ENCODE results near the gene ACBD6.

Gene ACBD6

DNA sequence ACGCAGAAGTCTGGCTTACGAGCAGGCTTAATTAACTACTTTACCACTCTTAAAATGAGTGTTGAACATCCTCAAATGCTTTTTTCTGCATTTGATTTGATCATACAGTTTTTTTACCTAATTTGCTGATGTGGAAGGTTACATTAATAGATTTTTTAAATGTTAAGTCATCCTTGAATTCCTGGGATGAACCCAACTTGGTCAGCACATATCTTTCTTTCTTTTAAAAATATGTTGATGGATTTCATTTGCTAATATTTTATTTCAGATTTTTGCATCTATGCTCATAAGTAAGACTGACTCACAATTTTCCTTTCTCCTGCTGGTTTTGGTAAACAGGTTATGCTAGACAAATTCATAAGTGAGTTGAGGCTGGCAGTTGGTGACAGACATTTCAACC is 189.5 kb downstream of the ACBD6 start:
- TF ChIP-seq, protein P1, sequence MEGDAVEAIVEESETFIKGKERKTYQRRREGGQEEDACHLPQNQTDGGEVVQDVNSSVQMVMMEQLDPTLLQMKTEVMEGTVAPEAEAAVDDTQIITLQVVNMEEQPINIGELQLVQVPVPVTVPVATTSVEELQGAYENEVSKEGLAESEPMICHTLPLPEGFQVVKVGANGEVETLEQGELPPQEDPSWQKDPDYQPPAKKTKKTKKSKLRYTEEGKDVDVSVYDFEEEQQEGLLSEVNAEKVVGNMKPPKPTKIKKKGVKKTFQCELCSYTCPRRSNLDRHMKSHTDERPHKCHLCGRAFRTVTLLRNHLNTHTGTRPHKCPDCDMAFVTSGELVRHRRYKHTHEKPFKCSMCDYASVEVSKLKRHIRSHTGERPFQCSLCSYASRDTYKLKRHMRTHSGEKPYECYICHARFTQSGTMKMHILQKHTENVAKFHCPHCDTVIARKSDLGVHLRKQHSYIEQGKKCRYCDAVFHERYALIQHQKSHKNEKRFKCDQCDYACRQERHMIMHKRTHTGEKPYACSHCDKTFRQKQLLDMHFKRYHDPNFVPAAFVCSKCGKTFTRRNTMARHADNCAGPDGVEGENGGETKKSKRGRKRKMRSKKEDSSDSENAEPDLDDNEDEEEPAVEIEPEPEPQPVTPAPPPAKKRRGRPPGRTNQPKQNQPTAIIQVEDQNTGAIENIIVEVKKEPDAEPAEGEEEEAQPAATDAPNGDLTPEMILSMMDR (IDR thresholded peaks at IDR 0.05), result no peak
- no peak for TF ChIP-seq ZFX (IDR thresholded peaks at IDR 0.05; ENCODE audit: borderline replicate concordance)

DNA sequence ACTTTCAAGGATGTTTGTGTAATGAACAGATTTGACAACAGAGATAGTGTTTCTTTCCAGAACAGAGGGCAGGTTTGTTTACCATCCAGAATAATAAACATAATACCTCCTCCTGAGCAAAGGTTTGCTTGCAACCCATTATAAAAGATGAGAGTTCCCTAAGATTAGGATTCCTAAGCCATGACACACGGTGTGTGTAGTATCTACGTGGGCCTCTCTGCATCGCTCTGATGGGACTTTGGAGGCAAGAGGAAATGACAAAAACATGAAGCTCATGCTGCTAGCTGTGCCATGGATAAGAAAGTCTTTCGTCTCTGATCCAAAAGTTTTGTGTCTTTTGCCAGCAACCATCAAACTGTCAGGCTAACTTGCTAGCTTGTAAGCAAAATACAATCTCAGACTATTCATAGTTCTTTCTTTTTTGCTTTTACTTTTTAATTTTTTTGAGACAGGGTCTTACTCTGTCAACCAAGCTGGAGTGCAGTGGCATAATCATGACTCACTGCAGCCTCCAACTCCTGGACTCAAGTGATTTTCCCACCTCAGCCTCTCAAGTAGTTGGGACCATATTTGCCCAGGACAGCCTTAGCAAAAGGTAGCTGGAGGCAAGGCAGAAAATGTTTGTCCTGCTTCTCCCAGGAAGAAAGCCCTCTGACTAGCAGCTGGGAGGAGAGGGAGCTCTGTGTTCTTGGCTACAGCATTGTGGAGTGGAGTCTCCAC is 191.2 kb downstream of the ACBD6 start:
- no peak for TF ChIP-seq ZFX (IDR thresholded peaks at IDR 0.05; ENCODE audit: borderline replicate concordance)
- H3K27ac ChIP-seq, result peak overlapping the region; percentile 47

More for the DNA sequence above, 189.5 kb downstream of the ACBD6 start:
- no peak overlapping the region for H3K27ac ChIP-seq

DNA sequence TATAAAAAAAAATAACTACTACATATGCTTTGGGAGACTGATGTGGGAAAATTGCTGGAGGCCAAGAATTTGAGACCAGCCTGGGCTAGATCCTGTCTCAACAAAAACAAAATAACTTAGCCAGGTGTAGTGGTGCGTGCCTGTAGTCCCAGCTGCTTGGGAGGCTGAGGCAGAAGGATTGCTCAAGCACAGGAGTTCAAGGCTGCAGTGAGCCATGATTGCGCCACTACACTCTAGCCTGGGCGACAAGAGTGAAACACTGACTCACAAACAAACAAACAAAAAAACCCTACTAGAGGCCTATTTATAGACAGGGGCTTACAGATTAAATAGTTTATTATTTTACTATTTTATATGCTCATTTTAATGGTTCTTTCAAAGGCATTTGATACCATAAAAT is 192.3 kb downstream of the ACBD6 start:
- no peak overlapping the region for H3K27ac ChIP-seq

DNA sequence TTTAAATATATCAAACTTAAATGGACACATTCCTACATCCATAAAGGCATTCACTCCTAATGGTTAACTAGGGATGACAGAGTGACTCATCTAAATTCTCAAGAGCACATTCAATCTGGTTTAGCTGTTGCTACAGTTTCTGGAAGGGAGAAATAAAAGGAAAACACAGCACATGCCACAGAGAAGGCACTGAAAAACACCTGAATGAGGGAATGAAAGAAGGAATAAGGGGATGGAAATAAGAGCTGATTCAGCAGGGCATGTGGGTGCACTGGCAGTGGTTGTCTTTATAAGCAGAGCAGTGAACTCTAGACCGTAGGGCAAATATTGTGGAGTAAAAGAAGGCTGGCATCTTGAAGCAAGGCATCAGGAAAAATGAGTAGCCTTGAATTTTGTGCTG is 193.0 kb downstream of the ACBD6 start:
- no peak overlapping the region for H3K27ac ChIP-seq
- TF ChIP-seq ZFX (IDR thresholded peaks at IDR 0.05; ENCODE audit: borderline replicate concordance), result no peak
- TF ChIP-seq, protein P1 (IDR thresholded peaks at IDR 0.05), result no peak

More for the DNA sequence above, 192.3 kb downstream of the ACBD6 start:
- TF ChIP-seq, protein P1 (IDR thresholded peaks at IDR 0.05), result no peak
- no peak for TF ChIP-seq ZFX (IDR thresholded peaks at IDR 0.05; ENCODE audit: borderline replicate concordance)

DNA sequence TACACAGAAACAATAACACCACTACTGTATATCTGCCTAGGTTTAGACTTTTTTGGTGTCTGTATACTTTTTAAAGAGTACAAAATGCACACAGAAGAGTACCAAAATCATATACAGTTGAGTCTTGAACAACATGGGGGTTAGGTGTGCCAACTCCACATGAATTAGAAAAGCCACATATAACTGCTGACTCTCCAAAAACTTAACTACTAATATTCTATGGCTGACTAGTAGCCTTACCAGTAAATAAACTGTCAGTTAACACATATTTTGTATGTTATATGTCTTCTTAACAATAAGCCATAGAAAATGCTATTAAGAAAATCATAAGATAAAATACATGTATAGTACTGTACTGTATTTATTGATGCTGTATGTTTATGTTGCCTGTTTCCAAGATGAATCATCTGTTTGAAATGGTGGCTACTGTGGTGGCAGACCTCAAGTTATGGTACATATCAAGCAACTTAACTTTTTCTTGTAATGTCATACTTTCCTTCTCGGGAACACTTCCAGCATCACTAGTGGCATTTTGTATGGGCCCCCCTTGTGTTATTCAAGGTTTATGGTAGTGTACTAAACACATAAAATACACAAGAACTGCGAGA is 201.1 kb downstream of the ACBD6 start:
- no peak overlapping the region for H3K27ac ChIP-seq
- TF ChIP-seq, protein P1 (IDR thresholded peaks at IDR 0.05), result no peak
- no peak for TF ChIP-seq ZFX (IDR thresholded peaks at IDR 0.05; ENCODE audit: borderline replicate concordance)

DNA sequence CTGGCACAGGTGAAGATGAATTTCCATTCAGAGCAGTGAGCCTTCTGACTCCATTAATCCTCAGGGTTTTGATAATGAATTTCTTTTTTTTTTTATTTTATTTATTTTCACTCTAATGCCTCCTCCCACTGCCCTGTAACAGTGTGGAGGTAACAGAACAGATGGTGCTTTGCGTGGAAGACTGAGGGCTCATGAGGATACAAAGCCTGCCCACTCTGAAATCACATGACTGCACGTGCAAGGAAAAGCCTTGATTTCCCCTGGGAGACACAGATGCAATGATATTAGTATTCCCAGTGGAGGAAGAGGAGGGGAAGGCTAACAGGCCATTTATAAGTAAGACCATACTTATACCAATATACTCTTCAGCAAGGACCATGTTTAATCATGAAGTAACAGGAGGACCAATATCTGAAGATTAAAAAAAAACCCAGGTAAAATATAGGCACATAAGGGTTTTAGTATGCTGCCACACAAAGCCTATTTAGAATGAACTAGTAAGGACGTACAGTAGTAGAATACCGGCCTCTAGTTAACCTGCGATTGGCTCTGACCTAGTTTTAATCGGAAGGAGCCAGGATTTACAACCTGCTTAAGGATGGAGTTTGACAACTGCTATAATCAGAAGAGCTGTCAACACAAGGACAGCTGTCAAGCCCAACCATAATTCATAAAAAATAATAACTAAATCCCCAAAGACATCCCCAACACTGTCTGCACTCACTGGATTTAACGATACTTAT is 202.7 kb downstream of the ACBD6 start:
- no peak for TF ChIP-seq ZFX (IDR thresholded peaks at IDR 0.05; ENCODE audit: borderline replicate concordance)
- TF ChIP-seq, protein P1 (IDR thresholded peaks at IDR 0.05), result no peak
- H3K27ac ChIP-seq, result no peak overlapping the region

DNA sequence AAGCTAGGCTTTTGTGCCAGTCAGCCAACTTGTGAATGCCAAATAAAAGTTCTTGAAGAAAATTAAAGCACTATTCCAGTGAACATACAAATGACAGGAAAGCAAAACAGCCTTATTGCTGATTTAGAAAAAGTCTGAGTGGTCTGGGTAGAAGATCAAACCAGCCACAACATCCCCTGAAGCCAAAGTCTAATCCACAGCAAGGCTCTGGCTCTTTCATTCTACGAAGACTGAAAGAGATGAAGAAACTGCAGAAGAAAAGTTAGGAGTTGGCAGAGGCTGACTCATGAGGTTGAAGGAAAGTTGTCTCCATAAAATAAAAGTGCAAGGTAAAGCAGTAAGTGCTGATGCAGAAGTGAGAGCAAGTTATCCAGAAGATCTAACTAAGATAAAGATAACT is 206.4 kb downstream of the ACBD6 start:
- no peak overlapping the region for H3K27ac ChIP-seq
- TF ChIP-seq, protein P1 (IDR thresholded peaks at IDR 0.05), result no peak
- no peak for TF ChIP-seq ZFX (IDR thresholded peaks at IDR 0.05; ENCODE audit: borderline replicate concordance)

All from 22Rv1 (cell line).